Measurements from ENCODE around the gene CENPL.

The CENPL gene

DNA sequence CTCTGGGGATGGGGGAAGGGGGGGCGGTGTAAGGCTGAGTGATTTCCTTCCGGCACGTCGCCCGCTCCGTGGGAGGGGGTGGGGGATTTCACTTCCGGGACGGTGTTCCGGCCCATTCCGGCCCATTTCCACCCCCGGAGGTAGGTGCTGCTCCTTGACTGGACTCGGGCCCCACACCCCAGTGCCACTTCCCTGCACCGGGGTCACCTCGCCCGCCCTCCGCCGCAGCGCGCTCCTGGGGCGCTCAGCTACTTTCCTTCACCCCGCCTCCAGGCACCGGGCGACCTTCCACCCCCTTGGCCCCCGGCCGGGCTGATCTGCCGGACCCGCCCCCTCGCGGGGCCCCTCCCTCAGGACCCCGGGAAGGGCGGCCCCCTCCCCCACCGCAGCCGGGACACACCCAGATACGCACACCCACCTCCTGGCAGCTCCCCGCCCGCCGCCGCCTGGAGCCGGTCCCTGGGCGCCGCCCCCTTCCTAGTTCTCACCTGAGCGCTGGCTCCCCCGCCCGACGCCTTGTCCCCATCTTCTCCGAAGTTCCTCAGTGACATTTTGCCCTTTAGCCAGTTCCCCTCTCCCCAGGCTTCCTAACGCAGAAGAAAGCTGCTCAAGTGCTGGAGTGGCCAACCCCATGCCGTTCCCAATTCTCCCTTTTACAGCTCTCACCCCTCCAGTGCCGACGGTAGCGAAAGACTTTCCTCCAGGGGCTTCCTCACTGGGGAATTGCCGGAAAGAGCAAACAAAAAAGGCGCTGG lies 43.8 kb upstream of the CENPL start, which contains the start of gene ZBTB37:
Gene ZBTB37, plus strand, starts transcription at position 115 of the 755 bp plus-strand sequence. CDS start 1,846 bp downstream, outside the sequence.
- TF ChIP-seq, protein P1, sequence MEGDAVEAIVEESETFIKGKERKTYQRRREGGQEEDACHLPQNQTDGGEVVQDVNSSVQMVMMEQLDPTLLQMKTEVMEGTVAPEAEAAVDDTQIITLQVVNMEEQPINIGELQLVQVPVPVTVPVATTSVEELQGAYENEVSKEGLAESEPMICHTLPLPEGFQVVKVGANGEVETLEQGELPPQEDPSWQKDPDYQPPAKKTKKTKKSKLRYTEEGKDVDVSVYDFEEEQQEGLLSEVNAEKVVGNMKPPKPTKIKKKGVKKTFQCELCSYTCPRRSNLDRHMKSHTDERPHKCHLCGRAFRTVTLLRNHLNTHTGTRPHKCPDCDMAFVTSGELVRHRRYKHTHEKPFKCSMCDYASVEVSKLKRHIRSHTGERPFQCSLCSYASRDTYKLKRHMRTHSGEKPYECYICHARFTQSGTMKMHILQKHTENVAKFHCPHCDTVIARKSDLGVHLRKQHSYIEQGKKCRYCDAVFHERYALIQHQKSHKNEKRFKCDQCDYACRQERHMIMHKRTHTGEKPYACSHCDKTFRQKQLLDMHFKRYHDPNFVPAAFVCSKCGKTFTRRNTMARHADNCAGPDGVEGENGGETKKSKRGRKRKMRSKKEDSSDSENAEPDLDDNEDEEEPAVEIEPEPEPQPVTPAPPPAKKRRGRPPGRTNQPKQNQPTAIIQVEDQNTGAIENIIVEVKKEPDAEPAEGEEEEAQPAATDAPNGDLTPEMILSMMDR (IDR thresholded peaks at IDR 0.05; ENCODE audit: control insufficient read depth, insufficient read depth, low read depth, low read length, missing control alignments), result no peak
- H3K4me3 ChIP-seq (ENCODE audit: control insufficient read depth, low read depth, low read length), result peak within 1 kb of the TSS; percentile 75
- DNase-seq (ENCODE audit: low read depth), result no peak

DNA sequence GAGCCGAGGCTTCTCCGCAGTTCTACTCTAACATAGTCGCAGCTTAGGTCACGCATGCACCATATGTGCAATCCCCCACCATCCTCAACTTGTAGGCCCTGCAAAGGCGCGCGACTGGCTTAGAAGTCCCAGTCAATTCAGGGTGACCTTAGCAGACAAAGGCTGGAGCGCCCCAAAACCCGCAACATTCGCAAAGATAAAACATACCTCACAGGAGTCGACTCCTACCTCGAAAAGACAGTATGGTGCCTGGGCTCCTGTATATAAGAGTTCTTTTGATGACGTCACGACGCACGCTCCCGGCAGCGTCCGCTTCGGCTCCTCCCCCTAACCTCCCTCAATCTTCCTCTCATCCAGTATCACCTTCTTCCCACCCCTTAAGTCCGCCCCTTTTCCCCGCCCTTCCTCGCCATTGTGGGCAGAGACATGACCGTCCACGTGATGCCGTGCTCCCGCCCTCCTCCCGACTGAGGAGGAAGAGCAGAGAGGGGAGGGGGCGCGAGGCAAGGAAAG lies 43.1 kb upstream of the CENPL start, which contains the start of gene GAS5:
Gene GAS5, minus strand, starts transcription at position 237 of the 513 bp plus-strand sequence.
- TF ChIP-seq, protein P1 (IDR thresholded peaks at IDR 0.05; ENCODE audit: control insufficient read depth, insufficient read depth, low read depth, low read length, missing control alignments), result no peak
- H3K4me3 ChIP-seq (ENCODE audit: control insufficient read depth, low read depth, low read length), result peak within 1 kb of the TSS; percentile 75
- peak; percentile 98 for DNase-seq (ENCODE audit: low read depth)

DNA sequence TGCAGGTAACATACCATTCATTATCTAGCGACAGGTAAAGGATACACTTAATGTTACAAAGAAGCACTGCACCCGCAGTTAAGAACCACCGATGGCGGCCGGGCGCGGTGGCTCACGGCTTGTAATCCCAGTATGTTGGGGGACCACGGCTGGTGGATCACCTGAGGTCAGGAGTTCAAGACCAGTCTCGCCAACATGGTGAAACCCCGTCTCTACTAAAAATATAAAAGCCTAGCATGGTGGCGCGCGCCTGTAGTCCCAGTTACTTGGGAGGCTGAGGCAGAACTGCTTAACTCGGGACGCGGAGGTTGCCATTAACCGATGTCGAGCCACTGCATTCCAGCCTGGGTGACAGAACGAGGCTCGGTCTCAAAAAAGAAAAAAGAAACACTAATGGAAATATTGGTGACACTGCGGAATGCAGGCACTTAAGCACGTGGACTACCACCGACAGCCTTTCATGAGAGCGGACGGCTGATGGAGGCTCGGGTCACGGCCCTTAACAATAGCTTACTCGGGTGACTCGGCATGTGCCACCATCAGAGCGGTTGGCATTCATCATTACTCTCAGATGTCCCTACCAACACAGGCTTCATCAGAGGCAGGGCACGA lies 42.6 kb upstream of the CENPL start:
- no peak for DNase-seq (ENCODE audit: low read depth)

DNA sequence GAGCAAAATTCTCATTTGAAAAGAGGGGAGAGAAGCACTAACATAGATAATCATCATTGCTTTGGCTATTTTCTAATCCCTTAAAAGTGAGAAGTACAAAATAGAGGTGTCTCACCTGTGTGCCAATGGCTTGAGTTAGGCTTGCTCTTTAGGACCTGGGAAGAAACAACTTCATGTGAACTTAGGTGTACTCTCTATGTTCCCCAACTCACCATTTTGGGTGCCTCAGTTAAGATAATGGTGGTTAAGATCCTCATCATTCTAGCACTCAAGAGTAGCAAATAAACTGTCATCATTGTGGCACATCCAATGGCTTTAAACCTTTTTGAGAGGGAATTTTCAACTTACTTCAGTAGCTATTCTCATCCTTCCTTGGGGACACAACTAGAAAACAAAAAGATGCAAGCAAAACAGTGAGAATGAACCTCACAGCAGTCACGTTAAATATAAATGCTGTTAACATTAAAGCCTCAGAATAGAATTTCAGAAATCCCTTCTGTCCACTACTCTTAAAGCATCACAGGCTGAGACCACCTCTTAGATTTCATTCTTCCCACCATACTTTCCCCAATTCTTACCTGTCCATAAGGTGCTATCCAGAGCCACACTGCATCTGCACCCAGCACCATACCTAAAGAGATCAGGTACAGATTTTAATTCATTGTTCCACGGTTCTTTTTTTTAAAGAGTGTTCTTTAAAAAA lies 41.9 kb upstream of the CENPL start:
- TF ChIP-seq, protein P1 (IDR thresholded peaks at IDR 0.05; ENCODE audit: control insufficient read depth, insufficient read depth, low read depth, low read length, missing control alignments), result no peak
- no peak for DNase-seq (ENCODE audit: low read depth)
- H3K4me3 ChIP-seq (ENCODE audit: control insufficient read depth, low read depth, low read length), result peak overlapping the region; percentile 75

More for the DNA sequence above, 42.6 kb upstream of the CENPL start:
- peak overlapping the region; percentile 75 for H3K4me3 ChIP-seq (ENCODE audit: control insufficient read depth, low read depth, low read length)
- TF ChIP-seq, protein P1 (IDR thresholded peaks at IDR 0.05; ENCODE audit: control insufficient read depth, insufficient read depth, low read depth, low read length, missing control alignments), result no peak

DNA sequence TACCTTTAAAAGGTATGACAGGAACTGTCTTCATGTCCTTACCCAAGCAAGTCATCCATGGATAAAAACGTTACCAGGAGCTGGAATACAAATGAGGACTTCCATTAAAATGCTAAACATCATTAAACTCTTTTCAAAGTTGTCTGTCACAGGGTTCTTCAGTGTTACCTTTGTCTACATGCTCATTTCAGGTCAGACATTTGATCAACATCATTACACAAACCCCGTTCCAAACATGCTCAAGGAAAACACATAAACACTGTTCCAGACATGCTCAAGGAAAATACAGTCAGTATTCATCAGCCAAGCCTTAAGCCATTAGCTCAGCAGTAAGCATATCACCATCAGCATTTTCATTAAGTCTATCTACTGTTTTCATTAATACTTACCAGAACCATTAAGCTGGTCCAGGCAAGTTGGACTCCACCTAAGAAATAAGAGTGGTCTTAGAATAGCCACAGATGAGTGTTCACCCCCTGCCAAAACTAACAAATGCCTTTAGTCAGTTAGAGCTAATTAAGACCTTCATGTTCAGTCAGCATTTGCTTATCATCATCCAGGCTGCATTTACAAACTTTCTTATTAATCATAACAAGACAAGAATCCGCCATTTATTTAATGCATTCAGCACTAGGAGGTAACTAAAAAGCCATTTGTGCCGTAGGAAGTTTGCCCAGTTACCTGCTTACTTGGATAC lies 40.9 kb upstream of the CENPL start:
- no peak for DNase-seq (ENCODE audit: low read depth)
- TF ChIP-seq, protein P1 (IDR thresholded peaks at IDR 0.05; ENCODE audit: control insufficient read depth, insufficient read depth, low read depth, low read length, missing control alignments), result no peak
- H3K4me3 ChIP-seq (ENCODE audit: control insufficient read depth, low read depth, low read length), result peak overlapping the region; percentile 75
